G401 (cell line): ENCODE results near the gene ARHGEF28. TPM values are rescaled to one million over a fixed set of nuclear protein-coding genes. Genes with fewer than 3 reads are reported as not detected.

ENCODE experiments used
- DNase-seq: peaks from one replicate; pipeline ENCODE4 v3.0.0-alpha.2; 2015; ENCODE audit warnings: low spot score
- in situ Hi-C: cut with HindIII; loops from 2 replicates; pipeline ENCODE4 v1.10.0; 2016; ENCODE audit warnings: low sequenced_read_pairs, mixed read lengths
- total RNA-seq: library from RNA; depleted of rRNA; stranded (reverse); fragments of >200 nt; shearing (Covaris generic); gene quantifications from 2 replicates; pipeline ENCODE4 v1.2.3, GENCODE V29; 2014

The ARHGEF28 gene
- total RNA-seq, 1 experiment from 2014 or later = 0.03 TPM

GRCh38 chr5:73822989-73823339 is 197.0 kb downstream of the ARHGEF28 start:
- in situ Hi-C loops = no loop called here

GRCh38 chr5:73823508-73823925 is 197.5 kb downstream of the ARHGEF28 start:
- DNase-seq = no peak
- in situ Hi-C loops = no loop called here

More at GRCh38 chr5:73822989-73823339, 197.0 kb downstream of the ARHGEF28 start:
- no peak for DNase-seq

- in situ Hi-C loops = no loop called here
- no peak for DNase-seq
Observed at GRCh38 chr5:73825199-73825598, 199.2 kb downstream of the ARHGEF28 start.

GRCh38 chr5:73825736-73826135 is 199.7 kb downstream of the ARHGEF28 start:
- in situ Hi-C loops = no loop called here
- DNase-seq = no peak

- DNase-seq = no peak
- in situ Hi-C loops = no loop called here
Observed at GRCh38 chr5:73826301-73827105, 200.5 kb downstream of the ARHGEF28 start.

- in situ Hi-C loops = no loop called here
- DNase-seq = no peak
Observed at GRCh38 chr5:73827106-73827450, 201.1 kb downstream of the ARHGEF28 start.

- DNase-seq = no peak
- in situ Hi-C loops = no loop called here
Observed at GRCh38 chr5:73828465-73828864, 202.5 kb downstream of the ARHGEF28 start.

GRCh38 chr5:73830646-73831045 is 204.7 kb downstream of the ARHGEF28 start:
- DNase-seq = no peak
- in situ Hi-C loops = no loop called here

GRCh38 chr5:73831066-73831465 is 205.1 kb downstream of the ARHGEF28 start:
- in situ Hi-C loops = no loop called here

GRCh38 chr5:73834693-73835092 is 208.7 kb downstream of the ARHGEF28 start:
- no peak for DNase-seq
- in situ Hi-C loops = no loop called here

More at GRCh38 chr5:73831066-73831465, 205.1 kb downstream of the ARHGEF28 start:
- no peak for DNase-seq

GRCh38 chr5:73835726-73836125 is 209.7 kb downstream of the ARHGEF28 start:
- DNase-seq = no peak
- in situ Hi-C loops = no loop called here

GRCh38 chr5:73836607-73837006 is 210.6 kb downstream of the ARHGEF28 start:
- in situ Hi-C loops = no loop called here
- DNase-seq = no peak

- no peak for DNase-seq
- in situ Hi-C loops = no loop called here
Observed at GRCh38 chr5:73838901-73839300, 212.9 kb downstream of the ARHGEF28 start.

- in situ Hi-C loops = no loop called here
- DNase-seq = no peak
Observed at GRCh38 chr5:73841641-73842040, 215.6 kb downstream of the ARHGEF28 start.

GRCh38 chr5:73844165-73844564 is 218.2 kb downstream of the ARHGEF28 start:
- DNase-seq = no peak
- in situ Hi-C loops = no loop called here

- in situ Hi-C loops = no loop called here
- no peak for DNase-seq
Observed at GRCh38 chr5:73851471-73852181, 225.6 kb downstream of the ARHGEF28 start.

GRCh38 chr5:73853091-73853490 is 227.1 kb downstream of the ARHGEF28 start:
- no peak for DNase-seq
- in situ Hi-C loops = no loop called here

GRCh38 chr5:73856997-73857396 is 231.0 kb downstream of the ARHGEF28 start:
- no peak for DNase-seq
- in situ Hi-C loops = no loop called here

- in situ Hi-C loops = no loop called here
- no peak for DNase-seq
Observed at GRCh38 chr5:73857446-73857845, 231.4 kb downstream of the ARHGEF28 start.

- in situ Hi-C loops = no loop called here
- DNase-seq = no peak
Observed at GRCh38 chr5:73858054-73858453, 232.1 kb downstream of the ARHGEF28 start.

- in situ Hi-C loops = no loop called here
Observed at GRCh38 chr5:73858776-73859175, 232.8 kb downstream of the ARHGEF28 start.

More at GRCh38 chr5:73858776-73859175, 232.8 kb downstream of the ARHGEF28 start:
- DNase-seq = no peak
